Suprapubic skin (tissue), 4 donors: ENCODE results near the gene SLC35F1. TPM values are rescaled to one million over a fixed set of nuclear protein-coding genes. Genes with fewer than 3 reads are reported as not detected.

ENCODE experiments used
- DNase-seq, 2 donors: peaks; one replicate each; pipeline ENCODE4 v3.0.0-alpha.2; 2019; ENCODE audit warnings: low spot score in 2 of 2
- H3K27ac ChIP-seq: fragments of 200-600 bp; sonication (generic); one replicate; pipeline ENCODE4 v1.5.1; 2019
- H3K27me3 ChIP-seq: fragments of 200-600 bp; sonication (generic); one replicate; pipeline ENCODE4 v1.5.1; 2019
- H3K36me3 ChIP-seq: fragments of 200-600 bp; sonication (generic); one replicate; pipeline ENCODE4 v1.5.1; 2019
- H3K4me1 ChIP-seq: fragments of 200-600 bp; sonication (generic); one replicate; pipeline ENCODE4 v1.5.1; 2019
- H3K4me3 ChIP-seq: fragments of 200-600 bp; sonication (generic); one replicate; pipeline ENCODE4 v1.5.1; 2019; ENCODE audit warnings: mild to moderate bottlenecking
- H3K9me3 ChIP-seq: fragments of 200-600 bp; sonication (generic); one replicate; pipeline ENCODE4 v1.5.1; 2019
- CTCF ChIP-seq, 2 donors: fragments of 200-600 bp in 1 of 2; fragments of 450-650 bp in 1 of 2; sonication (generic) in 1 of 2; IDR thresholded peaks; one replicate each; pipeline ENCODE4 v1.5.1; 2016 to 2019; ENCODE audit warnings: antibody characterized with exemption in 2 of 2, mild to moderate bottlenecking in 1 of 2, moderate library complexity in 1 of 2
- EP300 ChIP-seq: sonication (generic); formaldehyde crosslinking; IDR thresholded peaks from one replicate; pipeline ENCODE4 v1.6.1; 2017; ENCODE audit warnings: antibody characterized with exemption
- POLR2A ChIP-seq, 2 donors: fragments of 450-650 bp; IDR thresholded peaks; one replicate each; pipeline ENCODE4 v1.6.1; 2017; ENCODE audit warnings: antibody characterized with exemption in 2 of 2, mild to moderate bottlenecking in 2 of 2, moderate library complexity in 2 of 2
- POLR2AphosphoS5 ChIP-seq, 3 donors: sonication (generic); formaldehyde crosslinking; IDR thresholded peaks; one replicate each; pipeline ENCODE4 v1.6.1; 2017; ENCODE audit warnings: antibody characterized with exemption in 3 of 3
- WGBS: methylation state at CpG from one replicate; pipeline ENCODE4 v1.1.5; 2018; 5-methylcytosine and 5-hydroxymethylcytosine counted together
- total RNA-seq, 4 donors: library from RNA; depleted of rRNA; stranded (reverse); fragments of >200 nt; gene quantifications; one replicate each; pipeline ENCODE4 v1.1.0, GENCODE V29; 2016

The SLC35F1 gene
- total RNA-seq, 4 donors from 2014 or later: 0.34 to 1.1 (median 0.95) TPM

GRCh38 chr6:118218156-118218555, 311.1 kb downstream of the SLC35F1 start:
- H3K36me3 ChIP-seq: no peaks in the 10 kb centered on the region
- TF ChIP-seq POLR2A (IDR thresholded peaks at IDR 0.05): no peak
- TF ChIP-seq CTCF (IDR thresholded peaks at IDR 0.05): no peak
- TF ChIP-seq EP300: no peak
- TF ChIP-seq POLR2AphosphoS5 (IDR thresholded peaks at IDR 0.05): no peak
- H3K9me3 ChIP-seq: no peaks in the 10 kb centered on the region
- no peak overlapping the region for H3K4me3 ChIP-seq
- H3K4me1 ChIP-seq: no peaks in the 10 kb centered on the region
- H3K27ac ChIP-seq: no peak overlapping the region
- DNase-seq: no peak
- 69% methylated on average over 2 of the region's 2 CpGs for WGBS
- no peaks in the 10 kb centered on the region for H3K27me3 ChIP-seq

GRCh38 chr6:118220429-118221128, 313.5 kb downstream of the SLC35F1 start:
- H3K27ac ChIP-seq: no peak overlapping the region
- no peak for TF ChIP-seq EP300
- no peak for TF ChIP-seq POLR2AphosphoS5 (IDR thresholded peaks at IDR 0.05)
- TF ChIP-seq CTCF (IDR thresholded peaks at IDR 0.05): no peak
- TF ChIP-seq POLR2A (IDR thresholded peaks at IDR 0.05): no peak
- DNase-seq: no peak
- no peaks in the 10 kb centered on the region for H3K27me3 ChIP-seq
- H3K4me3 ChIP-seq: no peak overlapping the region
- H3K9me3 ChIP-seq: no peaks in the 10 kb centered on the region
- H3K36me3 ChIP-seq: no peaks in the 10 kb centered on the region
- 69% methylated on average over 2 of the region's 2 CpGs for WGBS
- H3K4me1 ChIP-seq: no peaks in the 10 kb centered on the region

GRCh38 chr6:118223316-118223715, 316.3 kb downstream of the SLC35F1 start:
- DNase-seq: no peak
- Histone ChIP-seq H3K27me3 (no peaks in the 10 kb centered on the region), H3K36me3 (no peaks in the 10 kb centered on the region), H3K4me1 (no peaks in the 10 kb centered on the region), H3K9me3 (no peaks in the 10 kb centered on the region), H3K4me3 (no peak overlapping the region), H3K27ac (no peak overlapping the region)
- no peak for TF ChIP-seq POLR2A (IDR thresholded peaks at IDR 0.05)
- TF ChIP-seq EP300: no peak
- no peak for TF ChIP-seq POLR2AphosphoS5 (IDR thresholded peaks at IDR 0.05)
- no peak for TF ChIP-seq CTCF (IDR thresholded peaks at IDR 0.05)
- 72% methylated on average over 3 of the region's 3 CpGs for WGBS

GRCh38 chr6:118228886-118229285, 321.8 kb downstream of the SLC35F1 start:
- DNase-seq: no peak
- Histone ChIP-seq H3K36me3 (no peaks in the 10 kb centered on the region), H3K4me1 (no peaks in the 10 kb centered on the region), H3K9me3 (no peaks in the 10 kb centered on the region), H3K27me3 (no peaks in the 10 kb centered on the region), H3K4me3 (no peak overlapping the region), H3K27ac (no peak overlapping the region)
- TF ChIP-seq POLR2A (IDR thresholded peaks at IDR 0.05) (no peak), POLR2AphosphoS5 (IDR thresholded peaks at IDR 0.05) (no peak), EP300 (no peak), CTCF (IDR thresholded peaks at IDR 0.05) (no peak)
- 16% methylated on average over 3 of the region's 3 CpGs for WGBS

- Histone ChIP-seq H3K36me3 (no peaks in the 10 kb centered on the region), H3K27ac (no peak overlapping the region), H3K4me3 (no peak overlapping the region), H3K4me1 (no peaks in the 10 kb centered on the region), H3K27me3 (no peaks in the 10 kb centered on the region), H3K9me3 (no peaks in the 10 kb centered on the region)
- TF ChIP-seq POLR2A (IDR thresholded peaks at IDR 0.05) (no peak), POLR2AphosphoS5 (IDR thresholded peaks at IDR 0.05) (no peak), EP300 (no peak), CTCF (IDR thresholded peaks at IDR 0.05) (no peak)
- no peak for DNase-seq
- WGBS: 100% methylated on average over 1 of the region's 1 CpG
Measured at GRCh38 chr6:118240878-118241528, 333.9 kb downstream of the SLC35F1 start.
